SH-SY5Y (cell line): Measurements from ENCODE around the gene JMJD4.

ENCODE experiments used
- GATA2 ChIP-seq: IDR thresholded peaks from 2 replicates; pipeline ENCODE4 v1.6.1; 2011; ENCODE audit warnings: mild to moderate bottlenecking, low read depth, low read length
- GATA3 ChIP-seq: IDR thresholded peaks from 2 replicates; pipeline ENCODE4 v1.6.1; 2011; ENCODE audit warnings: low read depth, mild to moderate bottlenecking, low read length, moderate library complexity

GRCh38 chr1:227767401-227768124, 32.5 kb upstream of the JMJD4 start:
- TF ChIP-seq GATA3 (no peak), GATA2 (no peak)
